Femur (tissue), 1 donor: ENCODE data around the gene CCDC27.

ENCODE experiments used
- DNase-seq: peaks from one replicate; pipeline ENCODE4 v3.0.0-alpha.2; 2017

The CCDC27 gene

DNA sequence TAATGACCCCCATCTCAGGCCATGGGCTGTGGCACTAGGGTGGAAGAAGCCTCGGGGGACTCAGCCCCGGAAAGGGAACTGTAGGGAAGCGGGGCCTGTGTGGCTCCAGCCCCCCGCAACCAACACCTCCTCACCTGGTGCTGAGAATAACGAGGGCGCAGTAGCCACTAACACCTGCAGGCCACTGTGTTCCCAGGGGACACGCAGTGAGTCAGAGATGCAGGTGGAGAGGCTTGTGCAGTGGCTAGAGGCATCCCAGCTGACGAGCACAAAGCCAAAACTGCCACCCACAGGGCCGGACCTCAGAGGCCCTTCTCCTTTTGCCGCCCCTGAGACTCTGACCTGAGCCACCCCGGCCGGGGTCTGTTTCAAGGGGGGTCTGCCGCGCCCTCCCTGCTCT lies 33.5 kb upstream of the CCDC27 start:
- no peak for DNase-seq

DNA sequence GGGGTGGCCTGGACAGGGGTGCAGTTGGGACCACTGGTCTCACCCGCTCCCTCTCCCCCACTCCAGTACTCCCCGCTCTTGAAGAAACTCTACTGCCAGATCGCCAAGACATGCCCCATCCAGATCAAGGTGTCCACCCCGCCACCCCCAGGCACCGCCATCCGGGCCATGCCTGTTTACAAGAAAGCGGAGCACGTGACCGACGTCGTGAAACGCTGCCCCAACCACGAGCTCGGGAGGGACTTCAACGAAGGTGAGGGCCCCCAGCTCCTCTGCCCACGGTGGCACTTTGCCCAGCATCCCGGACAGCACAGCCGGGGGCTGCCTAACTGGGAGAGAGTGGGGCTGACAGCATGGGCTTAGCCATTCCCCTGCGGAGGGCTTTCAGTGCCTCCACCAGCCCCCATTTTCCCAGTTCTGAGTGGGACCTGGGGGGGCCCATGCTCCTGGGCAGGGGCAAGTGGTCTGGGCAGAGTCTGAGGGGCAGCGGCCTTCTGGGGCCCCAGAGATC lies 30.2 kb upstream of the CCDC27 start:
- DNase-seq = no peak

GRCh38 chr1:3722846-3723245 lies 29.4 kb upstream of the CCDC27 start:
- no peak for DNase-seq

GRCh38 chr1:3724416-3725030 lies 27.7 kb upstream of the CCDC27 start:
- DNase-seq = peak; percentile 76

GRCh38 chr1:3725366-3725765 lies 26.9 kb upstream of the CCDC27 start:
- no peak for DNase-seq

DNA sequence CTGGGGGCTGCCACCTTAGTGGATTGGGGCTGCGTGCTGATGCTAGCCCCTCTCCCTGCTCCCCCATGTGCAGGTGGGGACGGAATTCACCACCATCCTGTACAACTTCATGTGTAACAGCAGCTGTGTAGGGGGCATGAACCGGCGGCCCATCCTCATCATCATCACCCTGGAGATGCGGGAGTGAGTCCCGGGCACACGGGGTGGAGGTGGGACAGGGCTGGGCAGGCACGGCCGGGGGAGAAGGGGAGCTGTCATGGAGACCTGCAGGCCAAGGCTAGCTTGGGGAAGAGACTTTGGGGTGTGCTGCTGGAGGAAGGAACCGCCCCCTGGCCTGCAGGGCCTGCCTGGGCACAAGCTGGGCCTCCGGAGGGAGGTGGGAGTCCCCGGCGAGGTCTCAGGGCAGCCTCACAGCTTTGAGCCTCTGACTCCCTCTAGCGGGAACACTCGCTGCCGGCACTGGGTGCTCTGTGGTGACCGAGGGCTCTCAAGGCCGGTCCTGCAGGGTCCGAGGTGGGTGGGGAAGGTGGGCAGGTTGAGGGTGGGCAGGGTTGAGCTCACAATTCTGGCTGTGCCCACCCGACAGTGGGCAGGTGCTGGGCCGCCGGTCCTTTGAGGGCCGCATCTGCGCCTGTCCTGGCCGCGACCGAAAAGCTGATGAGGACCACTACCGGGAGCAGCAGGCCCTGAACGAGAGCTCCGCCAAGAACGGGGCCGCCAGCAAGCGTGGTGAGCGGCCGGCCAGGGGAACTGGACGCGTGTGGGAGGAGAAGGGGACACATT lies 25.0 kb upstream of the CCDC27 start:
- DNase-seq = no peak

DNA sequence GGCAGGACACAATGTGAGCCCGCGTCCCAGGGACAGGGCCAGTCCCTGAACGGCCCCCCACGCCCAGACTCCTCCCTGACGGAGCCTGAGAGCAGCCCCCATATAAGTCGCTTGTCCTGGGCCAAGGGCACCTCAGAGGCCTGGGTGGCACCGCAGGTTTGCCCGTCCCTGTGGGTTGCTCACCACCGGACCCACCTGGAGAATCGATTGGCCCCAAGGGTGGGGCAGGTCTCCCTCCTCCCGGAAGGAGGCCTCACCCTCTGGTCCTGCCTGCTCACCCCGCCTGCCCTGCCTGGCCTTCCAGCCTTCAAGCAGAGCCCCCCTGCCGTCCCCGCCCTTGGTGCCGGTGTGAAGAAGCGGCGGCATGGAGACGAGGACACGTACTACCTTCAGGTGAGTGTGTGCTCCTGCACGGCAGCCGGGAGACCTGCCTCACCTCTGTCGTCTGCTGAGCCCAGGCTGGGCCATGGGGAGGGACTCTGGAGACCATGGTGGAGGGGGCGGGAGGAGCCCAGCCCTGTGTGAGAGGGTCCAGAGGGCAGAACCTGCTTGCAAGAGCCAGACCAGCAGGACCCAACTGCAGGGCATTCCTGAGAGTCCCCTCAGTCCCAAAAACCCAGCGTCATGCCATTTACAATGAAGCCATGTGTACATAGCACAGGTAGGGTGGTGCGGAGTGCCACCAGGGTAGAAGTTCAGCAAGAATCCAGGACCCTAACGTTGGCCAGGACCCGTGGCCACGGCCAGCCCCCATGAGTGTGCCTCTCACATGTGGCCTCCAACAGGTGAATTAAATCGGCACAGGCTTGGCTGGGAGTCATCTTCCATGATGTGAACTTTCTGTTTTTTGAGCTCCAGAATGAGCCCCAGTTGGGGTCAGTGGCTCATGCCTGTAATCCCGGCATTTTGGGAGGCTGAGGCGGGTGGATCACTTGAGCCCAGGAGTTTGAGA lies 24.1 kb upstream of the CCDC27 start:
- no peak for DNase-seq

DNA sequence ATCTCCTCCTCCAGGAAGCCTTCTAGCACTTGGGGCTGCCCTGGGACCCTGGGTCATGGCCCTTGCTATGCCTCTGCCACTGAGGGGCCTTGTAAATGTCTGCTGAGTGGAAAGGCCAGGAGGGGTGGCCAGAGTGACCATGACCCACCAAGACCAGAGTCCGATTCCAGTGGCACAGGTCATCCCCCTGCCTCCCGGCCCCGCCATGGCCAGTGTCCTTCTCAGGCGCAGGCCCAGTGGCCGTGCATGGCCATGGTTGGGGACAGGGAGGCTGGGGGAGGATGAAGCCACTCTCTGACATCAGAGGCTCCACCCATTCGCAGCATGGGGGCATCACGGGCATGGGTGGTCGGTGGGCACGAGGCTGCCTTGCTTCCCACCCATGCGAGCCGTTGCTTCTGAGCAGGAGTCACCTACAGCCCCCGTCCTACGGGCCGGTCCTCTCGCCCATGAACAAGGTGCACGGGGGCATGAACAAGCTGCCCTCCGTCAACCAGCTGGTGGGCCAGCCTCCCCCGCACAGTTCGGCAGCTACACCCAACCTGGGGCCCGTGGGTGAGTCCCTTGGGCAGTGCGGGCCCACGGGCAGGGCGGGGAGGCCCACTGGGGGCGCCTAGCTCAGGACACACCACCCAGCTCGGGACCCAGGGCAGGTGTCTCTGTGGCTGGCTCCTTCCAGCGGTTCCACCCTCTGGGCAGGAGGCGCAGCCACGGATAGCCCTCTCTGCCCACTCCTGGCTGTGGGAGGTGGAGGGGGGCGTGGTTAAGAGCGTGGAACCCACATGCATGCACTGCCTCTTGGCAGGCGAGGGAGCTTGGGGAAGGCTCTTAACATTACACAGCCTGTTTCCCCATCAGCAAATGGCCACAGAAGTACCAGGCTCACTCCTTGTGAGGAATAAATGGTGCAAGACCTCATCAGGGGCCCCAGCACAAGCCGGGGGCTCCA lies 22.4 kb upstream of the CCDC27 start:
- no peak for DNase-seq

GRCh38 chr1:3730543-3731247 lies 21.6 kb upstream of the CCDC27 start:
- DNase-seq = no peak

GRCh38 chr1:3731583-3732433 lies 20.4 kb upstream of the CCDC27 start:
- DNase-seq = no peak

DNA sequence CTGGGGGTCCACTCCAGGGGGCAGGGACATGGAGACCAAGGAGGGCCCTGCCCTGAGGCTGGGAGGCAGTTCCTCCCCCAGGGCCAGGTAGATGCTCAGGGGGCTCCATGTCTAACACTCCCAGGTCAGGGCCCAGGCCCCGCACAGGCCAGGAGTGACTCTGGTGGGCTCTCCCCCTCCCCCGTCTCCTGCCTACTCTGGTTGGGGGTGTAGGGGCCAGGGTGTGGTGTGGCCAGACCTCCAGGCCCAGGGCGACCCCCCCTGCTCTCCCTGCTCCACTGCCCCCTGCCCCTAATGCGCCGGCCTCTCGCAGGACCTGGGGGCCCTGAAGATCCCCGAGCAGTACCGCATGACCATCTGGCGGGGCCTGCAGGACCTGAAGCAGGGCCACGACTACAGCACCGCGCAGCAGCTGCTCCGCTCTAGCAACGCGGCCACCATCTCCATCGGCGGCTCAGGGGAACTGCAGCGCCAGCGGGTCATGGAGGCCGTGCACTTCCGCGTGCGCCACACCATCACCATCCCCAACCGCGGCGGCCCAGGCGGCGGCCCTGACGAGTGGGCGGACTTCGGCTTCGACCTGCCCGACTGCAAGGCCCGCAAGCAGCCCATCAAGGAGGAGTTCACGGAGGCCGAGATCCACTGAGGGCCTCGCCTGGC lies 19.7 kb upstream of the CCDC27 start:
- no peak for DNase-seq

- no peak for DNase-seq
Observed at GRCh38 chr1:3733094-3733882, 19.0 kb upstream of the CCDC27 start.

DNA sequence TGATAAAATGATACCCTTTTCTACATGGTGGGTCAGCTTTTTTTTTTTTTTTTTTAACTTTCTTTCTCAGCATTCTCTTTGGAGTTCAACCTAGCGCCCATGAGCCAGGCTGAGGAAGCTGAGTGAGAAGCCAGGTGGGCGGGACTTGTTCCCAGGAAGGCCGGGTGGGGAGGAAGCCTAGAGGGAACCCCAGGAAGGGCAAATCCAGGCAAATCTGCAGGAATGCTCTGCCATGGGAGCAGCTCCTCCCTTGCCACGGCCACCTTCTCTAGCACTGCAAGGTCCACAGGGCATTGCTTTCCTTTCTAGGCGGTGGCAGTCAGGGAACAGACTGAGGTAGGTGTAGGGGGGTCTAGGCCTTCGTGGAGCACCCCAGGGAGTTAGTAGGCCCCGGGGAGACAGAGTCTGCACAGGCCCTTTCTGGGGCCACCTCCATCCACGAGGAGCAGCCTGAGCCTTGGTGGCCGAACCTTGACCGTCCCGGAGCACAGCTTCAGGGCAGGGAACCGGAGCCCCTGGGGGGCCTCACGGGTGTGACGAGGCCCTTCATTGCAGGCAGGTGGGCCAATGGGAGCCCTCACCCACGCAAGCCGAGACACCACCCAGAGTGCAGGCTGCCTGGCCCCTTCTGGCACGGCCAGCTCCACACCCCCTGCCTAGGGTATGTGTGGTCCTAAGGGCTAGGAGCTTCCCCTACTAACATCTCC lies 18.2 kb upstream of the CCDC27 start:
- DNase-seq = no peak

- no peak for DNase-seq
Observed at GRCh38 chr1:3734602-3735001, 17.6 kb upstream of the CCDC27 start.

- DNase-seq = peak; percentile 67
Observed at GRCh38 chr1:3735027-3735681, 17.1 kb upstream of the CCDC27 start.

DNA sequence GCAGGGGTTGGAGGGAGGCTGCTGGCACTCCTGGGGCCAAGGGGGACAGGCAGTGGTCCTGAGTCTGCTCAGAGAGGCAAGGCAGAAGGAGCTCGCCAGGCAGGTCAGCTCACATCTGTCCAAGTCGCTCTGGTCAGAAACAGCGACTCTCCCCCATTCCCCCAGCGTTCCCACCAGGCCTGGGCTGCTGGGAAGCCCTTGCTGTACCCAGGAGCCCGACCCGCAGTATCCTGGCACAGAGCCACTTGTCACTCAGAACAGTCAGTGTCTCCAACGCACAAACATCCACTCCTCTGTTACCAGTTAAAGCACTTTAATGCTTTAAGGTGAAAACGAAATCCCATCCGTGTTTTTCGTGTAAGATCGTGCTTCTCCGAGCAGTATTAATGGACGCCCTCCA lies 16.6 kb upstream of the CCDC27 start:
- no peak for DNase-seq

DNA sequence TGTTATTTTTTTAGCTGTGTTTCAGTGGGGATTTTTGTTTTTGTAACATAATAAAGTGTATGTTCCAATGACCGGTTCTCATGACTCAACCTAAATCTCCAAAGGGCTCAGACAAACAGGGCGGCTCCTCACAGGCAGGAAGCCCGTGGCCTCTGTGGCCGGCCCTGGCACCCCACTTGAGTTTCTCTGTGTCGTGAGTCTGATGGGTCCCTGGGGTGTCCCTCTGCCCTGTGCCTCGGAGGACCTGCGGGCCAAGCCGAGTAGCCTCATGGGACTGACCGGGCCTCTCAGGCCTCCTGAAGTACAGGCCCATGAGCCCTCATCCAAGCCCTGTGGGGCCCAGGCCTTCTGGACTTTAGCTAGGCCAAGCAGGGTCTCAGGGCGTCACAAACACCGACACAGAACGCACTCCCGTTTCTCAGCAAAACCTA lies 16.1 kb upstream of the CCDC27 start:
- no peak for DNase-seq

DNA sequence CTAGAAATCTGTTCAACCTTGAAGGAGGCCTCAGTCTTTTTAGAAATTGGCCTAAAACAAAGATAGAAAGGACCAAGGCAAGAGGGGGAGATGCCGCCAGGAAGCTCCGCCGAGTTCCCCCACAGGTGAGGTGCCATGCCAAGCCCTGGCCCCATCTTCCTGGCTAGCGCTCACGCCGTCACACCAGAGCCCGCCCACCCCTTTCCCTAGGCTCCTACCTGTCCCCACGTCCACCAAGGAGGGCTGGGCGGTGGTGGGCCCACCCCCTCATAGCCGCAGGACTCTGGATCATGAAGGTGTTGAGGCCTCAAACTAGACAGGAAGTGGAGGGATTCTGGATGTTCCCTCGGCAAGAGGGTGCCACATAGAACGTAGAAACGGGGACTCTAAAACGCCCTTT lies 15.5 kb upstream of the CCDC27 start:
- no peak for DNase-seq
